ENCODE data around the gene ERVMER34-1. TPM values are rescaled to one million over a fixed set of nuclear protein-coding genes. Genes with fewer than 3 reads are reported as not detected.

The ERVMER34-1 gene
- total RNA-seq, 2 experiments from 2014 or later, result 0.07 TPM

GRCh38 chr4:52744588-52744987 lies 6.6 kb downstream of the ERVMER34-1 start:
- H3K27ac Mint-ChIP-seq, result no peak overlapping the region
- CTCF ChIA-PET, result no interaction called here
- TF ChIP-seq, protein P1, sequence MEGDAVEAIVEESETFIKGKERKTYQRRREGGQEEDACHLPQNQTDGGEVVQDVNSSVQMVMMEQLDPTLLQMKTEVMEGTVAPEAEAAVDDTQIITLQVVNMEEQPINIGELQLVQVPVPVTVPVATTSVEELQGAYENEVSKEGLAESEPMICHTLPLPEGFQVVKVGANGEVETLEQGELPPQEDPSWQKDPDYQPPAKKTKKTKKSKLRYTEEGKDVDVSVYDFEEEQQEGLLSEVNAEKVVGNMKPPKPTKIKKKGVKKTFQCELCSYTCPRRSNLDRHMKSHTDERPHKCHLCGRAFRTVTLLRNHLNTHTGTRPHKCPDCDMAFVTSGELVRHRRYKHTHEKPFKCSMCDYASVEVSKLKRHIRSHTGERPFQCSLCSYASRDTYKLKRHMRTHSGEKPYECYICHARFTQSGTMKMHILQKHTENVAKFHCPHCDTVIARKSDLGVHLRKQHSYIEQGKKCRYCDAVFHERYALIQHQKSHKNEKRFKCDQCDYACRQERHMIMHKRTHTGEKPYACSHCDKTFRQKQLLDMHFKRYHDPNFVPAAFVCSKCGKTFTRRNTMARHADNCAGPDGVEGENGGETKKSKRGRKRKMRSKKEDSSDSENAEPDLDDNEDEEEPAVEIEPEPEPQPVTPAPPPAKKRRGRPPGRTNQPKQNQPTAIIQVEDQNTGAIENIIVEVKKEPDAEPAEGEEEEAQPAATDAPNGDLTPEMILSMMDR (IDR thresholded peaks at IDR 0.05), result no peak
- no peak overlapping the region for H3K4me3 Mint-ChIP-seq
- DNase-seq (no peak), ATAC-seq (no peak)
- intact Hi-C loops (cut with micrococcal nuclease), result no loop called here
- H3K36me3 Mint-ChIP-seq (ENCODE audit: low read depth), result no peaks in the 10 kb centered on the region
- no peaks in the 10 kb centered on the region for H3K4me1 Mint-ChIP-seq (ENCODE audit: low read depth)
- POLR2A ChIA-PET, result no interaction called here
- H3K27me3 Mint-ChIP-seq, result peaks cover 20% of the 10 kb centered on the region
- H3K9me3 Mint-ChIP-seq, result no peaks in the 10 kb centered on the region

DNA sequence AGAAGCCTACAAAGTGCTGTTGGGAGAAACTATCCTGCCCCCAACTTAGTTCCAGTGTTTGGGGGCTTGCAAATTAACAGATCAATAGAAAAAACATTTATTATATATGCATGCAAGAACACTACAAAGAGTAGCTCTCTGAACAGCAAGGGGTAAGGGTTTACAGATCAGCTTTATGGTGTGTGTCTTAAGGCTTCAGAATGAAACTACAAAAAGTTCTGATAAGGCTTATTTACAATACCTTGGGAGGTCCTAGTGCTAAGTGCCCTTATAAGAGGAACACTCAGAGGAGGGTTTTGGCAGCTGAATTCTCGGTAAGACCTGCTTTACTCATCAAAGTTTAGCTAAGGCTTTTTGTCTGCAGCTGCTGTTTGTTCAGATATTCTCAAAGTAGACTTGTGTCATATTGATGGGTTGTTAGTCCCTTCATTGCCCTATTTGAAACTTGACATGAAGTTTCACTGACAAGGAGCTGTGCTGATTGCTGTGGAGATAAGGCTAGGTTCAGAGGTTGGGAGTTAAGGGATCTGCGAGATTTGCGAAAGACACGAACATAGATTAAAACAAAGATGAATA lies 7.7 kb downstream of the ERVMER34-1 start:
- TF ChIP-seq, protein P1 (IDR thresholded peaks at IDR 0.05), result no peak
- intact Hi-C loops (cut with micrococcal nuclease), result no loop called here
- Mint-ChIP-seq H3K4me1 (ENCODE audit: low read depth) (no peaks in the 10 kb centered on the region), H3K27ac (no peak overlapping the region), H3K4me3 (no peak overlapping the region), H3K36me3 (ENCODE audit: low read depth) (no peaks in the 10 kb centered on the region), H3K27me3 (peaks cover 15% of the 10 kb centered on the region), H3K9me3 (no peaks in the 10 kb centered on the region)
- ATAC-seq (no peak), DNase-seq (no peak)
- CTCF ChIA-PET, result no interaction called here
- POLR2A ChIA-PET, result no interaction called here

- ChIA-PET CTCF (no interaction called here), POLR2A (no interaction called here)
- no peak overlapping the region for H3K4me3 Mint-ChIP-seq
- TF ChIP-seq, protein P1 (IDR thresholded peaks at IDR 0.05), result no peak
- H3K36me3 Mint-ChIP-seq (ENCODE audit: low read depth), result no peaks in the 10 kb centered on the region
- peaks cover 9% of the 10 kb centered on the region for H3K27me3 Mint-ChIP-seq
- intact Hi-C loops (cut with micrococcal nuclease), result no loop called here
- H3K9me3 Mint-ChIP-seq, result no peaks in the 10 kb centered on the region
- no peaks in the 10 kb centered on the region for H3K4me1 Mint-ChIP-seq (ENCODE audit: low read depth)
- DNase-seq (no peak), ATAC-seq (no peak)
- no peak overlapping the region for H3K27ac Mint-ChIP-seq
Measured at GRCh38 chr4:52729586-52729985, 21.6 kb downstream of the ERVMER34-1 start.

- intact Hi-C loops (cut with micrococcal nuclease), result no loop called here
- Mint-ChIP-seq H3K4me3 (no peak overlapping the region), H3K27ac (no peak overlapping the region), H3K36me3 (ENCODE audit: low read depth) (no peaks in the 10 kb centered on the region), H3K9me3 (no peaks in the 10 kb centered on the region), H3K27me3 (peaks cover 8% of the 10 kb centered on the region), H3K4me1 (ENCODE audit: low read depth) (no peaks in the 10 kb centered on the region)
- ATAC-seq (no peak), DNase-seq (no peak)
- TF ChIP-seq, protein P1 (IDR thresholded peaks at IDR 0.05), result no peak
- CTCF ChIA-PET, result no interaction called here
- POLR2A ChIA-PET, result no interaction called here
Measured at GRCh38 chr4:52728691-52729240, 22.5 kb downstream of the ERVMER34-1 start.

DNA sequence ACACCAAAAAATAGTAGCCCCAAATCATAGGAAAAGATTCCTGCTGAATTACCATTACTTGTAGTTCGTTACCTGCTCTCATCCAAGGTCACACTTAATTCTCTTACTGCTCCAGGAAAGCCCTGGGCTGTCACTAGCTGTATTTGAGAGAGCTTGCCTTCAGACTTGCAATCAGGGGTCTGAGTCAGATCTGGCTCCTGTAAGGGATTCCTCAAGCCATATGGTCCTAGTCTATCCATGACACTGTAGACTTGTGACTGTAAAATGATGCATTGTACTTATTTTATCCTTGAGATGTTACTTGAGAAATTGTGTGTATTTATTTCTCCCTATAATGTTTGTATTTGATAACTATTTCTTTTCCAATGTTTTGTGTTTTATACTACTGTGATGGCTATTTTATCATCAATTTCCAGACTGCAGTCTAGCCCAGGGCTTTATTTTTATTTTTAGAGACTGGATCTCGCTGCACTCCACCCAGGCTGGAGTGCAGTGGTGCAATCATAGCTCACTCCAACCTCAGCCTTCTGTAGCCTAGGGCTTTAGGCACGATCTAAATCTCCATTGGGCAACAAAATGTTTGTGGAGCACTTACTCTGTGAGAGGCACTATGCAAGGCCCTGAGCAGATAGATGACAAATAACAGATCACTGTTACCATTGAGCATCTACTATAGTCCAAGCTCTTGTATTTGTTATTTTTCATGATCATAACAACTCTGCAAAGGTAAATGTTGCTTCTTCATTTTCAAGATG lies 24.2 kb downstream of the ERVMER34-1 start:
- intact Hi-C loops (cut with micrococcal nuclease), result no loop called here
- no peak overlapping the region for H3K4me3 Mint-ChIP-seq
- peaks cover 6% of the 10 kb centered on the region for H3K27me3 Mint-ChIP-seq
- TF ChIP-seq, protein P1 (IDR thresholded peaks at IDR 0.05), result no peak
- ChIA-PET CTCF (interaction anchor here (1.1 to 1.3 kb wide), 2 partner anchors 14 to 134 kb away, joined by 3 read pairs; no protein-coding TSS in a partner anchor), POLR2A (interaction anchor here (3.5 kb wide), 1 partner anchor 14 kb away, joined by 17 read pairs; no protein-coding TSS in a partner anchor)
- DNase-seq (no peak), ATAC-seq (no peak)
- H3K9me3 Mint-ChIP-seq, result no peaks in the 10 kb centered on the region
- no peak overlapping the region for H3K27ac Mint-ChIP-seq
- H3K36me3 Mint-ChIP-seq (ENCODE audit: low read depth), result no peaks in the 10 kb centered on the region
- peaks cover 4% of the 10 kb centered on the region for H3K4me1 Mint-ChIP-seq (ENCODE audit: low read depth)
